ENCODE measurements around the gene ZNF423.
A peak's percentile ranks its signal among the peaks of the same experiment; 100 is the strongest.

ZNF423 gene

GRCh38 chr16:49767414-49767813 is 88.5 kb downstream of the ZNF423 start:
- no peaks in the 10 kb centered on the region; the same call in 1 of the 2 replicates for H3K36me3 ChIP-seq (ENCODE audit: insufficient read depth, low read length)
- H3K27me3 ChIP-seq (ENCODE audit: insufficient read depth, low read length) = no peaks in the 10 kb centered on the region
- no peak overlapping the region for H3K9ac ChIP-seq (ENCODE audit: low read depth, low read length)
- H3K27ac ChIP-seq (ENCODE audit: low read depth, low read length) = no peak overlapping the region
- H3K4me1 ChIP-seq (ENCODE audit: insufficient read depth, low read length) = 0 out of 2 replicates have a peak, but pooled peaks cover 5% of the 10 kb centered on the region
- H3K4me3 ChIP-seq (ENCODE audit: low read length) = no peak overlapping the region
- H3K9me3 ChIP-seq (ENCODE audit: insufficient read depth, low read depth, low read length) = no peaks in the 10 kb centered on the region
- WGBS = 94% methylated on average over 5 of the region's 5 CpGs

GRCh38 chr16:49766225-49766624 is 89.7 kb downstream of the ZNF423 start:
- Histone ChIP-seq H3K27ac (ENCODE audit: low read depth, low read length) (peak overlapping the region; percentile 5; the same call in 1 of the 2 replicates), H3K27me3 (ENCODE audit: insufficient read depth, low read length) (no peaks in the 10 kb centered on the region), H3K9ac (ENCODE audit: low read depth, low read length) (no peak overlapping the region), H3K9me3 (ENCODE audit: insufficient read depth, low read depth, low read length) (no peaks in the 10 kb centered on the region), H3K36me3 (ENCODE audit: insufficient read depth, low read length) (no peaks in the 10 kb centered on the region; the same call in 1 of the 2 replicates), H3K4me1 (ENCODE audit: insufficient read depth, low read length) (0 out of 2 replicates have a peak, but pooled peaks cover 5% of the 10 kb centered on the region), H3K4me3 (ENCODE audit: low read length) (no peak overlapping the region)
- 81% methylated on average over 6 of the region's 6 CpGs for WGBS

- Histone ChIP-seq H3K27me3 (ENCODE audit: insufficient read depth, low read length) (no peaks in the 10 kb centered on the region), H3K4me3 (ENCODE audit: low read length) (no peak overlapping the region), H3K27ac (ENCODE audit: low read depth, low read length) (no peak overlapping the region), H3K9me3 (ENCODE audit: insufficient read depth, low read depth, low read length) (no peaks in the 10 kb centered on the region), H3K4me1 (ENCODE audit: insufficient read depth, low read length) (peaks cover 5% of the 10 kb centered on the region; the same call in 1 of the 2 replicates), H3K9ac (ENCODE audit: low read depth, low read length) (peak overlapping the region; percentile 19; the same call in 1 of the 2 replicates), H3K36me3 (ENCODE audit: insufficient read depth, low read length) (no peaks in the 10 kb centered on the region; the same call in 1 of the 2 replicates)
- 96% methylated on average over 9 of the region's 10 CpGs for WGBS
These were observed 92.1 kb downstream of the ZNF423 start for GRCh38 chr16:49763826-49764225.

- Histone ChIP-seq H3K4me3 (ENCODE audit: low read length) (no peak overlapping the region), H3K9me3 (ENCODE audit: insufficient read depth, low read depth, low read length) (no peaks in the 10 kb centered on the region), H3K9ac (ENCODE audit: low read depth, low read length) (no peak overlapping the region), H3K36me3 (ENCODE audit: insufficient read depth, low read length) (no peaks in the 10 kb centered on the region; the same call in 1 of the 2 replicates), H3K27ac (ENCODE audit: low read depth, low read length) (no peak overlapping the region), H3K4me1 (ENCODE audit: insufficient read depth, low read length) (peaks cover 25% of the 10 kb centered on the region), H3K27me3 (ENCODE audit: insufficient read depth, low read length) (no peaks in the 10 kb centered on the region)
- WGBS = 91% methylated on average over 7 of the region's 7 CpGs
These were observed 95.1 kb downstream of the ZNF423 start for GRCh38 chr16:49760815-49761214.

GRCh38 chr16:49757559-49758069 is 98.3 kb downstream of the ZNF423 start:
- Histone ChIP-seq H3K4me1 (ENCODE audit: insufficient read depth, low read length) (peaks cover 44% of the 10 kb centered on the region), H3K9ac (ENCODE audit: low read depth, low read length) (peak overlapping the region; percentile 24; the same call in 1 of the 2 replicates), H3K27me3 (ENCODE audit: insufficient read depth, low read length) (no peaks in the 10 kb centered on the region), H3K4me3 (ENCODE audit: low read length) (peak overlapping the region; percentile 6; the same call in 1 of the 2 replicates), H3K27ac (ENCODE audit: low read depth, low read length) (peak overlapping the region; percentile 36), H3K9me3 (ENCODE audit: insufficient read depth, low read depth, low read length) (no peaks in the 10 kb centered on the region), H3K36me3 (ENCODE audit: insufficient read depth, low read length) (no peaks in the 10 kb centered on the region)
- 44% methylated on average over 8 of the region's 9 CpGs for WGBS

- WGBS = 87% methylated on average over 10 of the region's 10 CpGs
- no peaks in the 10 kb centered on the region for H3K9me3 ChIP-seq (ENCODE audit: insufficient read depth, low read depth, low read length)
- H3K27ac ChIP-seq (ENCODE audit: low read depth, low read length) = peak overlapping the region; percentile 36
- peaks cover 44% of the 10 kb centered on the region for H3K4me1 ChIP-seq (ENCODE audit: insufficient read depth, low read length)
- H3K4me3 ChIP-seq (ENCODE audit: low read length) = peak overlapping the region; percentile 6; the same call in 1 of the 2 replicates
- H3K27me3 ChIP-seq (ENCODE audit: insufficient read depth, low read length) = no peaks in the 10 kb centered on the region
- H3K9ac ChIP-seq (ENCODE audit: low read depth, low read length) = peak overlapping the region; percentile 24; the same call in 1 of the 2 replicates
- no peaks in the 10 kb centered on the region for H3K36me3 ChIP-seq (ENCODE audit: insufficient read depth, low read length)
These were observed 98.9 kb downstream of the ZNF423 start for GRCh38 chr16:49756775-49757558.

- H3K9ac ChIP-seq (ENCODE audit: low read depth, low read length) = peak overlapping the region; percentile 71; the same call in 1 of the 2 replicates
- H3K4me1 ChIP-seq (ENCODE audit: insufficient read depth, low read length) = peaks cover 45% of the 10 kb centered on the region
- 64% methylated on average over 13 of the region's 13 CpGs for WGBS
- no peaks in the 10 kb centered on the region for H3K9me3 ChIP-seq (ENCODE audit: insufficient read depth, low read depth, low read length)
- no peaks in the 10 kb centered on the region for H3K36me3 ChIP-seq (ENCODE audit: insufficient read depth, low read length)
- H3K27ac ChIP-seq (ENCODE audit: low read depth, low read length) = peak overlapping the region; percentile 91
- H3K27me3 ChIP-seq (ENCODE audit: insufficient read depth, low read length) = no peaks in the 10 kb centered on the region
- H3K4me3 ChIP-seq (ENCODE audit: low read length) = peak overlapping the region; percentile 40
These were observed 100.0 kb downstream of the ZNF423 start for GRCh38 chr16:49755716-49756505.

- Histone ChIP-seq H3K27me3 (ENCODE audit: insufficient read depth, low read length) (no peaks in the 10 kb centered on the region), H3K27ac (ENCODE audit: low read depth, low read length) (peak overlapping the region; percentile 91), H3K4me1 (ENCODE audit: insufficient read depth, low read length) (peaks cover 52% of the 10 kb centered on the region), H3K9me3 (ENCODE audit: insufficient read depth, low read depth, low read length) (no peaks in the 10 kb centered on the region), H3K36me3 (ENCODE audit: insufficient read depth, low read length) (no peaks in the 10 kb centered on the region), H3K4me3 (ENCODE audit: low read length) (peak overlapping the region; percentile 40), H3K9ac (ENCODE audit: low read depth, low read length) (peak overlapping the region; percentile 71)
- WGBS = 7% methylated on average over 10 of the region's 10 CpGs
These were observed 100.6 kb downstream of the ZNF423 start for GRCh38 chr16:49755313-49755620.

GRCh38 chr16:49754495-49755312 is 101.2 kb downstream of the ZNF423 start:
- peak overlapping the region; percentile 40 for H3K4me3 ChIP-seq (ENCODE audit: low read length)
- 9% methylated on average over 21 of the region's 21 CpGs for WGBS
- H3K4me1 ChIP-seq (ENCODE audit: insufficient read depth, low read length) = peaks cover 57% of the 10 kb centered on the region

GRCh38 chr16:49750341-49751000 is 105.4 kb downstream of the ZNF423 start:
- Histone ChIP-seq H3K4me1 (ENCODE audit: insufficient read depth, low read length) (peaks cover 36% of the 10 kb centered on the region), H3K36me3 (ENCODE audit: insufficient read depth, low read length) (no peaks in the 10 kb centered on the region), H3K9ac (ENCODE audit: low read depth, low read length) (no peak overlapping the region), H3K27me3 (ENCODE audit: insufficient read depth, low read length) (no peaks in the 10 kb centered on the region), H3K27ac (ENCODE audit: low read depth, low read length) (no peak overlapping the region), H3K9me3 (ENCODE audit: insufficient read depth, low read depth, low read length) (no peaks in the 10 kb centered on the region), H3K4me3 (ENCODE audit: low read length) (no peak overlapping the region)
- WGBS = 73% methylated on average over 15 of the region's 15 CpGs

More at GRCh38 chr16:49754495-49755312, 101.2 kb downstream of the ZNF423 start:
- no peaks in the 10 kb centered on the region for H3K36me3 ChIP-seq (ENCODE audit: insufficient read depth, low read length)
- peak overlapping the region; percentile 91 for H3K27ac ChIP-seq (ENCODE audit: low read depth, low read length)
- H3K9me3 ChIP-seq (ENCODE audit: insufficient read depth, low read depth, low read length) = no peaks in the 10 kb centered on the region
- peak overlapping the region; percentile 71 for H3K9ac ChIP-seq (ENCODE audit: low read depth, low read length)
- H3K27me3 ChIP-seq (ENCODE audit: insufficient read depth, low read length) = no peaks in the 10 kb centered on the region
